A549 (cell line): ENCODE measurements around the gene NCOA6. TPM values are rescaled to one million over a fixed set of nuclear protein-coding genes. Genes with fewer than 3 reads are reported as not detected.

Experiments used
- ATAC-seq, 2 experiments: fragments of 200-7000 bp in 1 of 2; fragments of >200 bp in 1 of 2; cut with Nextera tagmentation in 1 of 2; cut with Tn5 transposase in 1 of 2; 3 replicates each; pipeline versions ENCODE4 v1.8.0 to v1.9.1; 2018 to 2020; ENCODE audit warnings: mild to moderate bottlenecking in 1 of 2, moderate library complexity in 1 of 2
- CTCF ChIA-PET: fragments of 300-600 bp; sonication (Branson Sonifier 250); formaldehyde crosslinking; extraction: SDS; loops from one replicate; lab custom pipeline; 2021; ENCODE audit warnings: antibody characterized with exemption, inconsistent platforms; lab: Yijun Ruan, JAX
- POLR2A ChIA-PET: fragments of 350-600 bp; formaldehyde crosslinking; extraction: SDS; loops from one replicate; lab custom pipeline; 2021; ENCODE audit warnings: antibody characterized with exemption, inconsistent platforms; lab: Yijun Ruan, JAX
- DNase-seq, 2 experiments: peaks; one replicate each; pipeline versions ENCODE4 v3.0.0 to v3.0.0-alpha.2; 2011 to 2016; ENCODE audit warnings: low read depth in 1 of 2, low spot score in 1 of 2
- FAIRE-seq: peaks from 2 replicates; lab custom pipeline; 2011; peaks lifted over from hg19 to GRCh38; lab: Jason Lieb, UNC
- H3K27ac ChIP-seq, 2 experiments: fragments of >200 bp; sonication (Bioruptor Twin); formaldehyde crosslinking; 3 replicates each; pipeline ENCODE4 v1.5.1; 2016 to 2017
- H3K4me1 ChIP-seq: fragments of >200 bp; sonication (Bioruptor Twin); formaldehyde crosslinking; 3 replicates; pipeline ENCODE4 v1.6.1; 2016
- H3K4me2 ChIP-seq: fragments of >200 bp; sonication (Bioruptor Twin); formaldehyde crosslinking; 3 replicates; pipeline ENCODE4 v1.6.1; 2016
- H3K4me3 ChIP-seq: fragments of >200 bp; sonication (Bioruptor Twin); formaldehyde crosslinking; 3 replicates; pipeline ENCODE4 v1.5.1; 2016
- H3K9me3 ChIP-seq: fragments of >200 bp; sonication (Bioruptor Twin); formaldehyde crosslinking; 3 replicates; pipeline ENCODE4 v1.6.1; 2016
- BCL3 ChIP-seq: fragments of >200 bp; sonication (Bioruptor Twin); formaldehyde crosslinking; IDR thresholded peaks from 3 replicates; pipeline ENCODE4 v1.6.1; 2016
- BHLHE40 ChIP-seq: IDR thresholded peaks from 2 replicates; pipeline ENCODE4 v1.6.1; 2012; ENCODE audit warnings: low read depth, low read length, inconsistent platforms
- CBX2 ChIP-seq: fragments of 200-600 bp; sonication (generic); IDR thresholded peaks from 2 replicates; pipeline ENCODE4 v1.6.1; 2016; ENCODE audit warnings: low read depth, mild to moderate bottlenecking, borderline replicate concordance
- CHD4 ChIP-seq: fragments of 200-600 bp; sonication (generic); IDR thresholded peaks from 2 replicates; pipeline ENCODE4 v1.6.1; 2016; ENCODE audit warnings: antibody characterized with exemption, mild to moderate bottlenecking, borderline replicate concordance
- EP300 ChIP-seq, 2 experiments: fragments of >200 bp; sonication (Bioruptor Twin); formaldehyde crosslinking; IDR thresholded peaks; 2 replicates in 1 of 2; 3 replicates in 1 of 2; pipeline ENCODE4 v1.6.1; 2016 to 2017
- ESRRA ChIP-seq: fragments of 150-350 bp; IDR thresholded peaks from 2 replicates; pipeline ENCODE4 v1.6.1; 2014; ENCODE audit warnings: mild to moderate bottlenecking, low read length, borderline replicate concordance
- FOSB ChIP-seq: fragments of 250-450 bp; sonication (Bioruptor Pico); IDR thresholded peaks from 2 replicates; pipeline ENCODE4 v1.5.0; 2020; ENCODE audit warnings: mild to moderate bottlenecking, moderate library complexity
- FOSL2 ChIP-seq, 2 experiments: fragments of 450-650 bp in 1 of 2; fragments of >200 bp in 1 of 2; sonication (Bioruptor Twin) in 1 of 2; formaldehyde crosslinking; IDR thresholded peaks; 2 replicates each; pipeline versions ENCODE4 v1.5.0 to v1.6.1; 2016 to 2020; ENCODE audit warnings: mild to moderate bottlenecking in 1 of 2, moderate library complexity in 1 of 2
- FOXS1 ChIP-seq: fragments of 250-450 bp; sonication (Bioruptor Pico); IDR thresholded peaks from 2 replicates; pipeline ENCODE4 v1.5.0; 2020; ENCODE audit warnings: mild to moderate bottlenecking, moderate library complexity
- GATA3 ChIP-seq: IDR thresholded peaks from 2 replicates; pipeline ENCODE4 v1.6.1; 2012; ENCODE audit warnings: borderline replicate concordance
- HDAC2 ChIP-seq: fragments of 200-600 bp; sonication (generic); IDR thresholded peaks from 2 replicates; pipeline ENCODE4 v1.6.1; 2016
- HES2 ChIP-seq: fragments of >200 bp; sonication (Bioruptor Twin); formaldehyde crosslinking; IDR thresholded peaks from 2 replicates; pipeline ENCODE4 v1.6.1; 2016
- HOXA7 ChIP-seq: fragments of 250-450 bp; sonication (Bioruptor Pico); IDR thresholded peaks from 2 replicates; pipeline ENCODE4 v1.5.0; 2020; ENCODE audit warnings: mild to moderate bottlenecking, moderate library complexity
- JUN ChIP-seq, 2 experiments: fragments of >200 bp; sonication (Bioruptor Twin); formaldehyde crosslinking; IDR thresholded peaks; 2 replicates in 1 of 2; 3 replicates in 1 of 2; pipeline ENCODE4 v1.6.1; 2016 to 2017
- JUNB ChIP-seq: fragments of >200 bp; sonication (Bioruptor Twin); formaldehyde crosslinking; IDR thresholded peaks from 2 replicates; pipeline ENCODE4 v1.6.1; 2016
- KDM1A ChIP-seq: fragments of 200-600 bp; sonication (generic); IDR thresholded peaks from 2 replicates; pipeline ENCODE4 v1.6.1; 2016; ENCODE audit warnings: low read depth, mild to moderate bottlenecking
- KDM5A ChIP-seq: fragments of 200-600 bp; sonication (generic); IDR thresholded peaks from 2 replicates; pipeline ENCODE4 v1.6.1; 2016; ENCODE audit warnings: antibody characterized with exemption, mild to moderate bottlenecking
- MAX ChIP-seq: IDR thresholded peaks from 2 replicates; pipeline ENCODE4 v1.6.1; 2012
- MYC ChIP-seq: IDR thresholded peaks from 2 replicates; pipeline ENCODE4 v1.6.1; 2012; ENCODE audit warnings: mild to moderate bottlenecking, inconsistent platforms, low read length, improper control_type of control experiment, borderline replicate concordance
- NPAS2 ChIP-seq: fragments of 250-450 bp; sonication (Bioruptor Pico); IDR thresholded peaks from 2 replicates; pipeline ENCODE4 v1.8.0; 2022; ENCODE audit warnings: mild to moderate bottlenecking, moderate library complexity, borderline replicate concordance
- NR3C1 ChIP-seq: fragments of >200 bp; sonication (Bioruptor Twin); formaldehyde crosslinking; IDR thresholded peaks from 3 replicates; pipeline ENCODE4 v1.6.1; 2017
- RAD21 ChIP-seq, 2 experiments: fragments of >200 bp in 1 of 2; sonication (Bioruptor Twin) in 1 of 2; formaldehyde crosslinking in 1 of 2; IDR thresholded peaks in 1 of 2; conservative IDR thresholded peaks in 1 of 2; 2 replicates in 1 of 2; 3 replicates in 1 of 2; pipeline ENCODE4 v1.6.1; 2012 to 2018; ENCODE audit warnings: inconsistent platforms in 1 of 2
- RCOR1 ChIP-seq: fragments of 150-350 bp; IDR thresholded peaks from 2 replicates; pipeline ENCODE4 v1.6.1; 2014; ENCODE audit warnings: antibody characterized with exemption, low read length, low read depth
- RFX5 ChIP-seq: fragments of 450-650 bp; IDR thresholded peaks from 2 replicates; pipeline ENCODE4 v1.7.1; 2014; ENCODE audit warnings: antibody characterized with exemption, mild to moderate bottlenecking, moderate library complexity
- RNF2 ChIP-seq: fragments of 200-600 bp; sonication (generic); IDR thresholded peaks from 2 replicates; pipeline ENCODE4 v1.6.1; 2016; ENCODE audit warnings: low read depth, mild to moderate bottlenecking, antibody characterized with exemption, moderate library complexity, borderline replicate concordance
- SMC3 ChIP-seq: fragments of >200 bp; sonication (Bioruptor Twin); formaldehyde crosslinking; IDR thresholded peaks from 3 replicates; pipeline ENCODE4 v1.6.1; 2018; ENCODE audit warnings: inconsistent platforms
- SREBF2 ChIP-seq: fragments of 450-650 bp; IDR thresholded peaks from 2 replicates; pipeline ENCODE4 v1.6.1; 2014; ENCODE audit warnings: mild to moderate bottlenecking, moderate library complexity
- TP53 ChIP-seq: fragments of 250-450 bp; sonication (Bioruptor Pico); IDR thresholded peaks from 2 replicates; pipeline ENCODE4 v1.5.0; 2021; ENCODE audit warnings: mild to moderate bottlenecking, moderate library complexity
- USF2 ChIP-seq: fragments of 450-650 bp; IDR thresholded peaks from 2 replicates; pipeline ENCODE4 v1.6.1; 2014; ENCODE audit warnings: antibody characterized with exemption
- ZNF302 ChIP-seq: fragments of 250-450 bp; sonication (Bioruptor Pico); IDR thresholded peaks from 2 replicates; pipeline ENCODE4 v1.9.0; 2021; ENCODE audit warnings: inconsistent platforms, mild to moderate bottlenecking, moderate library complexity
- WGBS: methylation state at CpG from one replicate; pipeline ENCODE4 v1.1.6; 2017; ENCODE audit errors: missing lambda C conversion rate; 5-methylcytosine and 5-hydroxymethylcytosine counted together
- polyA plus RNA-seq, 4 experiments: library from polyadenylated mRNA; depleted of rRNA in 3 of 4; stranded (reverse); fragments of >200 nt; fragmentation: RNase III in 1 of 4; extraction: RNeasy Plus Mini Kit Qiagen cat#74134 plus additional on column Dnase treatment in 1 of 4; gene quantifications; 2 replicates in 3 of 4; 3 replicates in 1 of 4; pipeline ENCODE4 v1.2.3, GENCODE V29; 2011 to 2017

The NCOA6 gene
- polyA plus RNA-seq, 2 of the 4 experiments (the other 2 are of a cell fraction), result 15.8 to 18.0 TPM

GRCh38 chr20:34743039-34743438 is 82.4 kb downstream of the NCOA6 start:
- Histone ChIP-seq H3K9me3 (no peaks in the 10 kb centered on the region), H3K4me2 (no peak overlapping the region), H3K4me3 (no peak overlapping the region), H3K4me1 (no peaks in the 10 kb centered on the region), H3K27ac (no peak overlapping the region)
- POLR2A ChIA-PET, result no interaction called here
- WGBS, result 100% methylated on average over 1 of the region's 1 CpG
- TF ChIP-seq ZNF302 (CRISPR knock-in tag) (no peak), GATA3 (no peak)
- DNase-seq, result no peak
- no peak for ATAC-seq
- CTCF ChIA-PET, result interaction anchor here (0.8 to 1.5 kb wide), 2 partner anchors 27 to 205 kb away, joined by 3 read pairs; no protein-coding TSS in a partner anchor
- no peak for FAIRE-seq

- POLR2A ChIA-PET, result no interaction called here
- TF ChIP-seq HES2 (no peak), GATA3 (no peak), KDM1A (no peak), BHLHE40 (no peak), USF2 (no peak), MYC (no peak), CHD4 (no peak), NR3C1 (no peak), JUNB (no peak), RFX5 (no peak), SREBF2 (no peak), TP53 (no peak), HDAC2 (no peak), JUN (IDR thresholded peaks at IDR 0.05) (no peak), RAD21 (conservative IDR thresholded peaks at IDR 0.05 in 1 of 2, IDR thresholded peaks at IDR 0.05 in 1 of 2) (no peak), MAX (no peak)
- no peak overlapping the region for H3K4me2 ChIP-seq
- ATAC-seq, result no peak
- no peak overlapping the region for H3K4me3 ChIP-seq
- no peaks in the 10 kb centered on the region for H3K4me1 ChIP-seq
- FAIRE-seq, result no peak
- no peak for DNase-seq
- no peak overlapping the region for H3K27ac ChIP-seq
- no peaks in the 10 kb centered on the region for H3K9me3 ChIP-seq
- WGBS, result 86% methylated on average over 6 of the region's 6 CpGs
- CTCF ChIA-PET, result no interaction called here
Observed at GRCh38 chr20:34736106-34736735, 89.2 kb downstream of the NCOA6 start.

GRCh38 chr20:34732523-34732922 is 92.9 kb downstream of the NCOA6 start:
- 90% methylated on average over 1 of the region's 1 CpG for WGBS
- FAIRE-seq, result no peak
- no peak overlapping the region for H3K4me2 ChIP-seq
- TF ChIP-seq HES2, result no peak
- TF ChIP-seq KDM5A, result no peak
- no peak for TF ChIP-seq USF2
- TF ChIP-seq NPAS2 (CRISPR knock-in tag), result no peak
- TF ChIP-seq TP53, result no peak
- no peak for TF ChIP-seq SMC3
- no peak for TF ChIP-seq BCL3
- no peak for TF ChIP-seq HOXA7 (CRISPR knock-in tag)
- no peak for TF ChIP-seq FOXS1 (CRISPR knock-in tag)
- TF ChIP-seq FOSB (CRISPR knock-in tag), result no peak
- no peak for TF ChIP-seq EP300 (IDR thresholded peaks at IDR 0.05)
- TF ChIP-seq RAD21 (conservative IDR thresholded peaks at IDR 0.05 in 1 of 2, IDR thresholded peaks at IDR 0.05 in 1 of 2), result no peak
- TF ChIP-seq BHLHE40, result no peak
- no peak for TF ChIP-seq CHD4
- no peak for TF ChIP-seq CBX2
- no peak for TF ChIP-seq FOSL2 (IDR thresholded peaks at IDR 0.05)
- no peak for TF ChIP-seq FOSL2 (CRISPR knock-in tag; IDR thresholded peaks at IDR 0.05)
- TF ChIP-seq RCOR1, result no peak
- TF ChIP-seq RNF2, result no peak
- no peak for TF ChIP-seq ESRRA
- H3K4me3 ChIP-seq, result no peak overlapping the region
- no peak for DNase-seq
- ATAC-seq, result no peak
- H3K9me3 ChIP-seq, result no peaks in the 10 kb centered on the region
- CTCF ChIA-PET, result interaction anchor here (0.8 to 1.3 kb wide), 2 partner anchors 9 to 38 kb away, joined by 3 read pairs; no protein-coding TSS in a partner anchor
- H3K4me1 ChIP-seq, result no peaks in the 10 kb centered on the region
- H3K27ac ChIP-seq, result no peak overlapping the region
- POLR2A ChIA-PET, result no interaction called here
